ENCODE results near the gene CARMIL1.
A peak's percentile ranks its signal among the peaks of the same experiment; 100 is the strongest.

Gene CARMIL1

GRCh38 chr6:25278914-25279747, at the start of gene CARMIL1:
TSS of gene CARMIL1 (plus strand) at chr6:25279374. CDS start at chr6:25279796, 422 bp downstream.
- DNase-seq: peak; percentile 67 to 83

- DNase-seq: no peak
Observed at GRCh38 chr6:25229671-25230321, 49.4 kb upstream of the CARMIL1 start.

DNA sequence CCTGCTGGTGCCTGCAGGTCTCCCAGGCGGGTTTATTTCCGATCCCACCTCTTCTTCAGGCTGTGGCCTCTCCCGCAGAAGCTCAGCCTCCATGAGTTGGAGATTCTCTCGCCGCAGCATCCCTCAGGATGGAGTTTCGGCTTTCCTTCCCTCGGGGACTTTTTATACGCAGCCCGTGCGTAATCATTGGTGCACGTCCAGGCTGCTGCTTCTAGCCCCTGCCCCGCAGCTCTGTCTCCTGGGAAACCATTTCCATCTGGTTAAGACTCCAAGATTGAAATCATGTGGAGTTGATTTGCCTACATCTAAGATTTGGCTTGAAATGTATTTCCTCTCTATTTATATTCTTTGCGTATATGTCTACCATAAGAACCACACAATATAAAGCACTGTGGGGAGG, 46.7 kb upstream of the CARMIL1 start:
- DNase-seq: peak in 1 of 2 experiments; percentile 52

- no peak for DNase-seq
Observed at GRCh38 chr6:25233226-25233625, 45.9 kb upstream of the CARMIL1 start.

- no peak for DNase-seq
Observed at GRCh38 chr6:25237579-25237978, 41.6 kb upstream of the CARMIL1 start.

DNA sequence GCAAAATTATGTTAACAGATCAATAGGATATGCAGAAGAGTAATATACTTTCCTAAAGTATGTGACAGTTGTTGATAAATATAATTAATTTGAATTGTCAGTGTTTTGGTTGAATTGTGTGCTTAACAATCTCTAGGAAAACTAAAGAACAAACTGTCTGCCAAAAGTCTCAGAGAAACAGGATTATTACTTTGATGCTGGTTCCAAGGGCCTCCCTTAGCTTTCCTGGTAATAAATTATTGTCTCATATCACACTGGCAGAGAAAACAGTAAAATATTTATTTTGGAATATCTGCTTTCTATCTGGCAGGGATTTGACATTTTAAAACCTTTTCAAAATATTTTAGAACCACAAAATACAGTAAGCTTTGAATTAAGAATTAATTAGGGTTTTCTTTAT, 40.1 kb upstream of the CARMIL1 start:
- no peak for DNase-seq

GRCh38 chr6:25239498-25239897, 39.7 kb upstream of the CARMIL1 start:
- DNase-seq: no peak

- DNase-seq: no peak
Observed at GRCh38 chr6:25242567-25242966, 36.6 kb upstream of the CARMIL1 start.

- no peak for DNase-seq
Observed at GRCh38 chr6:25244865-25245264, 34.3 kb upstream of the CARMIL1 start.

- DNase-seq: no peak
Observed at GRCh38 chr6:25248123-25248522, 31.1 kb upstream of the CARMIL1 start.

GRCh38 chr6:25249133-25249532, 30.0 kb upstream of the CARMIL1 start:
- no peak for DNase-seq

GRCh38 chr6:25250878-25251277, 28.3 kb upstream of the CARMIL1 start:
- peak in 1 of 2 experiments; percentile 53 for DNase-seq

DNA sequence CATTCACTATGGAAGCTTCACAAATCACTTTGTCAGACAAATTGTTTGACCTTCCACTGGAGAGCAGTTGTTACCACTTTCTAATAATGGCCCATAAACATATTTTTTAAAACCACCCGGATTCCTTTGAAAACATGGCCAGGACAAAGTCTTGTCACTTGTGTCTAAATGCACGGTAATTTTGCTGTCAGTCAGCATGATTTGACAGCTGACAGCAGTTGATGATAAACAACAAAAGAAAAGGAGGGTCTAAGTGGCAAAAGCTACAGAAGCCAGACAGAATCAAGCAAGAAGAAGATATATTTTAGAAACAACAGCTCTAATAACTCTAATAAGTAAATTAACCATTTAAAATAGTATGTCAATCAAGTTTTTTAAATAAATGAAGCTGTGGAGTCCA, 27.7 kb upstream of the CARMIL1 start:
- DNase-seq: no peak

- DNase-seq: no peak
Observed at GRCh38 chr6:25253351-25253750, 25.8 kb upstream of the CARMIL1 start.

DNA sequence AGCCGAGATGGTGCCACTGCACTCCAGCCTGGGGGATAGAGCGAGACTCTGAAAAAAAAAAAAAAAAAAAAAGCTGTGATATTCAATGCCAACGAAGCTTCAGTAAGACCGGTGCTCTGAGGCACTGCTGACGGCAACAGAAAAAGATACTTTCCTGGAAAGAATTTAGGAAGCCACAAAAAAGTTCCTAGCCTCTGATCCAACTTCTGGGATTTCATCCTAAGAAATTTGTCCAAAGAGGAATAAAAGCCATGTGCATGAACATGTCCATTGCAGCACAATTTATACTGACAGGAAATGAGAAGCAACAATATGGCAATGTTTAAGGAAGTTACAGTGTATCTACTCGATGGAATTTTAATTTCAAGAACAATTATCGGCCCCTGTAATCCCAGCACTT, 24.5 kb upstream of the CARMIL1 start:
- DNase-seq: no peak

DNA sequence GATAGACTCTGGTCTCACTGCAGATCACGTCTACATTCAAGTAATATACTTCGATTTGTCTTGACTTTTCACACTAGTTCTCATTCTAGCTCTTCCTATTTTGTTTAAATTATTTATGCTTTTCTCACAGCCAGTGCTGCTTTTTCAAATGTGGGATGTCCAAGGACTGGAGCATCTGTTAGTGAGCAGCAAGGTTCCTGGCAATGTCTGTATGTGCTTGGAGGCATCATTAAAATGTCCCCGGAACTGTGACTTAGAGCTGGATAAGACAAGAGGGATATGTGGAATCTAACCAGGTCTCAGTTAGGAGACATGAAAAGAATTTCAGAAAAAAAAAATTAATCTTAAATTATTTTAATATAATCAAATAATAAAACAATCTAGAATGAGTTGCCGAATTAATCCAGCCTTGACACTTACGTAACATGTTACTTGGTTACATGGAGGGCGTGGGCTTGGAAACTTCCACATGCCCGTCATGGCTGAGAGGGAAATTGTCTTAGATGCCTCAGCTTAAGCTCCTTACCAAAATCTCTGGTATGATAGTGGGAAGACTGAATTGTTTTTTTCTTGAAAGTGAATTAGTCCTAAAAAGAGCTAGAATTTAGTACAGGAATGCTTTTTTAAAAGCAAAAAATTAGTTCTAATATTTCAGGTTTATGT, 21.4 kb upstream of the CARMIL1 start:
- DNase-seq: no peak

DNA sequence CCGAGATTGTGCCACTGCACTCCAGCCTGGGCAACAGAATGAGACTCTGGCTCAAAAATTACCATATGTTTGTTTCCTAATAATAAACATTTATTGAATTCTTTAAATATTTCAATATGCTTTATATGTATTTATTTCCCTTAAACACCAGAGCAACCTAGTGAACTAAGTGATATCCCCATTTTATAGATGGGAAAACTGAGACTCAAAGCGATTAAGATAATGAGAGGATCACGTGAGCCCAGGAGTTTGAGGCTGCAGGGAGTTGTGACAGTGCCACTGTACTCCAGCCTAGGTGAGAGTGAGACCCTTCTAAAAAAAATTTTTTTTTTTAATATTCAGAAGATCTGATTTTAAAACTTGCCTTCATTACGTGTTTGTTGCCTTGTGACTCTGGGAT, 19.4 kb upstream of the CARMIL1 start:
- no peak for DNase-seq

- no peak for DNase-seq
Observed at GRCh38 chr6:25263657-25264056, 15.5 kb upstream of the CARMIL1 start.

GRCh38 chr6:25266456-25267100, 12.6 kb upstream of the CARMIL1 start:
- no peak for DNase-seq

- no peak for DNase-seq
Observed at GRCh38 chr6:25267662-25268061, 11.5 kb upstream of the CARMIL1 start.

- DNase-seq: no peak
Observed at GRCh38 chr6:25270559-25270958, 8.6 kb upstream of the CARMIL1 start.

- no peak for DNase-seq
Observed at GRCh38 chr6:25275436-25275835, 3.7 kb upstream of the CARMIL1 start.

- no peak for DNase-seq
Observed at GRCh38 chr6:25277386-25277785, 1.8 kb upstream of the CARMIL1 start.
